ENCODE measurements around the gene PDE1C.
"Not testable (repeated sequence)": the region's sequence is repeated elsewhere in the genome, so short reads cannot be mapped to it uniquely, and the experiment has no call there.

PDE1C gene

DNA sequence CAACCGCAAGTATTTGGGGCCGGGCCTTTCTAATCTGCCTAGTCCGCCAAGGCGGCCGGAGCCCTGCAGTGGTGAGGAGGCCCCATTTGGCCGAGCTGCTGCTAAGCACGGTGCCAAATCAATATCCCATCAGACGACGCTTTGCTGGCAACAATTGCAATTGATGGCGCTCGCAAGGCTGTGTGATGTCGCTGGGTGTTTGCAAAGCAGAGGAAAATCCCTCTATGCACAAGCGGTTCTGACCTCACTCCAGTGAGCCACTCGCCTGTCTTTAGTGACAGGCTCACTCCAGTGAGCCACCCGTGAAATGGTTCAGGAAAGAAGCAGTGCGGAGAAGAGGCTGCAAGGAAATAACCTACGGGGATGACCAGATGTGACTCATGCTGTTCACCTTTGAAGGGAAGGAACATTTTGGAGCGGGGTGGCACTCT is 18.3 kb upstream of the PDE1C start:
- Histone ChIP-seq H3K9ac (ENCODE audit: low read length) (no peak overlapping the region), H3K4me2 (ENCODE audit: low read length) (no peak overlapping the region), H3K4me3 (ENCODE audit: low read length) (no peak overlapping the region), H3K9me3 (ENCODE audit: insufficient read depth, low read length) (no peaks in the 10 kb centered on the region), H3K36me3 (replicated peaks; ENCODE audit: low read depth, low read length) (no peaks in the 10 kb centered on the region), H2AFZ (ENCODE audit: low read depth, low read length) (no peak overlapping the region), H3K27me3 (ENCODE audit: low read depth, low read length) (no peaks in the 10 kb centered on the region), H4K20me1 (ENCODE audit: insufficient read depth, low read length) (no peaks in the 10 kb centered on the region), H3K79me2 (ENCODE audit: low read length) (no peaks in the 10 kb centered on the region), H3K4me1 (ENCODE audit: low read length) (no peaks in the 10 kb centered on the region), H3K27ac (ENCODE audit: low read length) (no peak overlapping the region)
- TF ChIP-seq EZH2phosphoT487 (IDR thresholded peaks at IDR 0.05; ENCODE audit: low read depth): no peak
- TF ChIP-seq, protein P1, sequence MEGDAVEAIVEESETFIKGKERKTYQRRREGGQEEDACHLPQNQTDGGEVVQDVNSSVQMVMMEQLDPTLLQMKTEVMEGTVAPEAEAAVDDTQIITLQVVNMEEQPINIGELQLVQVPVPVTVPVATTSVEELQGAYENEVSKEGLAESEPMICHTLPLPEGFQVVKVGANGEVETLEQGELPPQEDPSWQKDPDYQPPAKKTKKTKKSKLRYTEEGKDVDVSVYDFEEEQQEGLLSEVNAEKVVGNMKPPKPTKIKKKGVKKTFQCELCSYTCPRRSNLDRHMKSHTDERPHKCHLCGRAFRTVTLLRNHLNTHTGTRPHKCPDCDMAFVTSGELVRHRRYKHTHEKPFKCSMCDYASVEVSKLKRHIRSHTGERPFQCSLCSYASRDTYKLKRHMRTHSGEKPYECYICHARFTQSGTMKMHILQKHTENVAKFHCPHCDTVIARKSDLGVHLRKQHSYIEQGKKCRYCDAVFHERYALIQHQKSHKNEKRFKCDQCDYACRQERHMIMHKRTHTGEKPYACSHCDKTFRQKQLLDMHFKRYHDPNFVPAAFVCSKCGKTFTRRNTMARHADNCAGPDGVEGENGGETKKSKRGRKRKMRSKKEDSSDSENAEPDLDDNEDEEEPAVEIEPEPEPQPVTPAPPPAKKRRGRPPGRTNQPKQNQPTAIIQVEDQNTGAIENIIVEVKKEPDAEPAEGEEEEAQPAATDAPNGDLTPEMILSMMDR (IDR thresholded peaks at IDR 0.05; ENCODE audit: low read depth, low read length): no peak

- H3K4me2 ChIP-seq (ENCODE audit: low read length): no peak overlapping the region
- H3K9me3 ChIP-seq (ENCODE audit: insufficient read depth, low read length): no peaks in the 10 kb centered on the region
- no peaks in the 10 kb centered on the region for H3K4me1 ChIP-seq (ENCODE audit: low read length)
- no peak overlapping the region for H3K27ac ChIP-seq (ENCODE audit: low read length)
- TF ChIP-seq, protein P1 (IDR thresholded peaks at IDR 0.05; ENCODE audit: low read depth, low read length): no peak
- no peak for TF ChIP-seq EZH2phosphoT487 (IDR thresholded peaks at IDR 0.05; ENCODE audit: low read depth)
- H4K20me1 ChIP-seq (ENCODE audit: insufficient read depth, low read length): no peaks in the 10 kb centered on the region
- H2AFZ ChIP-seq (ENCODE audit: low read depth, low read length): no peak overlapping the region
- H3K36me3 ChIP-seq (replicated peaks; ENCODE audit: low read depth, low read length): no peaks in the 10 kb centered on the region
- no peaks in the 10 kb centered on the region for H3K27me3 ChIP-seq (ENCODE audit: low read depth, low read length)
- no peak overlapping the region for H3K4me3 ChIP-seq (ENCODE audit: low read length)
- no peak overlapping the region for H3K9ac ChIP-seq (ENCODE audit: low read length)
- H3K79me2 ChIP-seq (ENCODE audit: low read length): no peaks in the 10 kb centered on the region
Observed at GRCh38 chr7:32079510-32079909, 9.3 kb upstream of the PDE1C start.

- TF ChIP-seq, protein P1 (IDR thresholded peaks at IDR 0.05; ENCODE audit: low read depth, low read length): no peak
- no peak for TF ChIP-seq EZH2phosphoT487 (IDR thresholded peaks at IDR 0.05; ENCODE audit: low read depth)
- H3K79me2 ChIP-seq (ENCODE audit: low read length): no peaks in the 10 kb centered on the region
- H3K9me3 ChIP-seq (ENCODE audit: insufficient read depth, low read length): no peaks in the 10 kb centered on the region
- no peaks in the 10 kb centered on the region for H4K20me1 ChIP-seq (ENCODE audit: insufficient read depth, low read length)
- H3K4me3 ChIP-seq (ENCODE audit: low read length): no peak overlapping the region
- H3K36me3 ChIP-seq (replicated peaks; ENCODE audit: low read depth, low read length): no peaks in the 10 kb centered on the region
- H3K4me2 ChIP-seq (ENCODE audit: low read length): no peak overlapping the region
- no peaks in the 10 kb centered on the region for H3K27me3 ChIP-seq (ENCODE audit: low read depth, low read length)
- no peak overlapping the region for H2AFZ ChIP-seq (ENCODE audit: low read depth, low read length)
- no peaks in the 10 kb centered on the region for H3K4me1 ChIP-seq (ENCODE audit: low read length)
- H3K27ac ChIP-seq (ENCODE audit: low read length): no peak overlapping the region
- no peak overlapping the region for H3K9ac ChIP-seq (ENCODE audit: low read length)
Observed at GRCh38 chr7:32078824-32079223, 8.6 kb upstream of the PDE1C start.

- no peaks in the 10 kb centered on the region for H3K36me3 ChIP-seq (replicated peaks; ENCODE audit: low read depth, low read length)
- TF ChIP-seq EZH2phosphoT487 (IDR thresholded peaks at IDR 0.05; ENCODE audit: low read depth): no peak
- TF ChIP-seq, protein P1 (IDR thresholded peaks at IDR 0.05; ENCODE audit: low read depth, low read length): no peak
- H2AFZ ChIP-seq (ENCODE audit: low read depth, low read length): no peak overlapping the region
- H3K4me3 ChIP-seq (ENCODE audit: low read length): no peak overlapping the region
- H3K4me1 ChIP-seq (ENCODE audit: low read length): no peaks in the 10 kb centered on the region
- H3K27me3 ChIP-seq (ENCODE audit: low read depth, low read length): no peaks in the 10 kb centered on the region
- H3K9me3 ChIP-seq (ENCODE audit: insufficient read depth, low read length): no peaks in the 10 kb centered on the region
- H3K27ac ChIP-seq (ENCODE audit: low read length): no peak overlapping the region
- H3K4me2 ChIP-seq (ENCODE audit: low read length): no peak overlapping the region
- no peaks in the 10 kb centered on the region for H4K20me1 ChIP-seq (ENCODE audit: insufficient read depth, low read length)
- H3K9ac ChIP-seq (ENCODE audit: low read length): no peak overlapping the region
- H3K79me2 ChIP-seq (ENCODE audit: low read length): no peaks in the 10 kb centered on the region
Observed at GRCh38 chr7:32077806-32078205, 7.6 kb upstream of the PDE1C start.

GRCh38 chr7:32076802-32077201 is 6.6 kb upstream of the PDE1C start:
- not testable (repeated sequence) for H3K4me3 ChIP-seq (ENCODE audit: low read length); H3K27ac ChIP-seq (ENCODE audit: low read length); H3K79me2 ChIP-seq (ENCODE audit: low read length); H3K36me3 ChIP-seq (replicated peaks; ENCODE audit: low read depth, low read length); H3K4me2 ChIP-seq (ENCODE audit: low read length); H3K27me3 ChIP-seq (ENCODE audit: low read depth, low read length); H2AFZ ChIP-seq (ENCODE audit: low read depth, low read length); H3K9me3 ChIP-seq (ENCODE audit: insufficient read depth, low read length); H3K4me1 ChIP-seq (ENCODE audit: low read length); H4K20me1 ChIP-seq (ENCODE audit: insufficient read depth, low read length); H3K9ac ChIP-seq (ENCODE audit: low read length)

Measured in OCI-LY3 (cell line).